ENCODE measurements around the gene MYBPC1.

GRCh38 chr12:101592921-101593320 lies 1.9 kb upstream of the MYBPC1 start:
- TF ChIP-seq CTCF (conservative IDR thresholded peaks at IDR 0.05; ENCODE audit: low read depth, low read length): no peak
- TF ChIP-seq EZH2 (IDR thresholded peaks at IDR 0.05; ENCODE audit: low read length, unreplicated experiment): no peak
- TF ChIP-seq EZH2phosphoT487 (IDR thresholded peaks at IDR 0.05; ENCODE audit: borderline replicate concordance, low read length): no peak
